Stimulated activated CD4-positive, alpha-beta T cell treated with anti-CD3 and anti-CD28 coated beads, Interleukin-2, amount 100 ng/mL, for 48 hours (primary cell): ENCODE measurements around the gene COL18A1.
A peak's percentile ranks its signal among the peaks of the same experiment; 100 is the strongest.
"Not testable (repeated sequence)": the region's sequence is repeated elsewhere in the genome, so short reads cannot be mapped to it uniquely, and the experiment has no call there.

Experiments
- DNase-seq, 2 donors: peaks; one replicate each; pipeline ENCODE4 v3.0.0-alpha.2; 2020

The COL18A1 gene

GRCh38 chr21:45550522-45551210 is 145.7 kb downstream of the COL18A1 start:
- DNase-seq: peak; percentile 47 to 56

DNA sequence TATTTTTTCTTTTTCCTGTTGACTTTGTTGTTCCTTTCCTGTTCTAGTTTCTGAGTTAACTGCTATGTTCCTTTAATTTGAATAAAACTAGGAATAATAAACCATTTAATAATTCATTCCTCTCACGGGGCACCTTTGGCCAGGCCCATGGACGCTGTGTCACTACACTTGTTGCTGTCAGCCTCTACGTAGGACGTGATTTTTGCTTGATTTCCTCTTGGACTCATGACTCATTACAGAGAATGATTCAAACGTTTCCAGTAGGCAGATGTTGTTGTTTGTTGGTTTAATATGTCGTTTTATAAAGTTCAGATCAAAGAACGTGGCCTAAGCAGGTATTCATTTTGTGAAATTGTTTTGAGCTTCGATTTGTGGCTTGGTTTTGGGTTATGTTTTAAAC is 146.4 kb downstream of the COL18A1 start:
- no peak for DNase-seq

DNA sequence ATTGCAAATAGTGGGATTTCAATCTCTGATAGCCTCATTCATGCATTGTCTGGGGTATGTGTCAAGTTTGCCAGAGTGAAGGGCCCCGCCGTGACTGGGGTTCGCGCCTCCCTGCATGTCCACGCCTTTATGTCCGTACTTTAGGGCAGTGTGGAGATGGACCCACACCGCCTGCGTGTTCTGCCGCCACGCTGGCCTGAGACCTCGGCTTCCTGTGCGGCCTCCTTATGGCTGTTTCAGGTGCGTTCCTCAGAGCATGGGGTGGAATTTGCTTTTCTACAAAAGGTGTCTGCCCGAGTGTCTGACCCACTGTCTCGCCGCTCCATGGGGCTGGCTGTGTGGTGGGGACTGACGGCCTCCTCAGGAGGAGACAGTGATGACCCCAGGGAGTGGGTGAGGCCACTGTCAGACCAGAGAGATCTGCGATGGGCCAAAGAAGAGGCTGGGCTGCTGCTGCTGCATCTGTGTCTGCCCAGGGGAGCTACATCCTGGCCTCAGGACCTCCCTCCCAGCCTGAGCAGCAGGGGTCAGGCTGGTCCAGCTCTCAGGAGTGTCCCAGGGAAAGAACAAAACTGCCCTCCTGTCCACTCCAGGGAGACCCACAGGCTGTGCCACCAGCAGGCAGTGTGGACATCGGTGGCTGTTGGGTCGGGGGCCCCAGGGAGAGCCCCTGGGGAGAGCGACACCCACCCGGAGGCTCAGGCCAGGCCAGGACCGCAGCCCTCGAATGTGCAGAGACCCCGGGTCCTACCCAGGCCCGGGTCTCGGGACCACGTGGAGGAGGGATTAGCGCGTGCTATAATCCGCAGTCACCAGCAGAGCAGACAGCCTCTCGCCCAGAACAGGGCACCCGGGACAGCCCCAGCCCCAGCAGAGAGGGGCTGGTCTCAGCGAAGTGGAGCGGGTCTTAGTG is 147.1 kb downstream of the COL18A1 start:
- no peak for DNase-seq

GRCh38 chr21:45552696-45553391 is 147.9 kb downstream of the COL18A1 start:
- no peak for DNase-seq

GRCh38 chr21:45554477-45555175 is 149.7 kb downstream of the COL18A1 start:
- DNase-seq: peak; percentile 91 to 94

DNA sequence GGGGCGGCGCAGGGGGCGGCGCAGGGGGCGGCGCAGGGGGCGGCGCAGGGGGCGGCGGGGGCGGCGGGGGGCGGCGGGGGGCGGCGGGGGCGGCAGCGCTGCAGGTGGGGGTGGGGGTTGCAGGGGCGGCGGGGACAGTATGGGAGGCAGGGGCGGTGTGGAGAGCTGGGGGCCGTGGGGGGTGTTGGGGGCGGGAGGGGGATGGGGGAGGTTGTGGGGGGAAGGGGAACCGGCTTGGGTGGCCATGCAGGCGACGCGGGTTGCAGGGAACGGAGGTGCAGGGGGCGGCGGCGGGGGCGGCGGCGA is 150.2 kb downstream of the COL18A1 start:
- DNase-seq: no peak

DNA sequence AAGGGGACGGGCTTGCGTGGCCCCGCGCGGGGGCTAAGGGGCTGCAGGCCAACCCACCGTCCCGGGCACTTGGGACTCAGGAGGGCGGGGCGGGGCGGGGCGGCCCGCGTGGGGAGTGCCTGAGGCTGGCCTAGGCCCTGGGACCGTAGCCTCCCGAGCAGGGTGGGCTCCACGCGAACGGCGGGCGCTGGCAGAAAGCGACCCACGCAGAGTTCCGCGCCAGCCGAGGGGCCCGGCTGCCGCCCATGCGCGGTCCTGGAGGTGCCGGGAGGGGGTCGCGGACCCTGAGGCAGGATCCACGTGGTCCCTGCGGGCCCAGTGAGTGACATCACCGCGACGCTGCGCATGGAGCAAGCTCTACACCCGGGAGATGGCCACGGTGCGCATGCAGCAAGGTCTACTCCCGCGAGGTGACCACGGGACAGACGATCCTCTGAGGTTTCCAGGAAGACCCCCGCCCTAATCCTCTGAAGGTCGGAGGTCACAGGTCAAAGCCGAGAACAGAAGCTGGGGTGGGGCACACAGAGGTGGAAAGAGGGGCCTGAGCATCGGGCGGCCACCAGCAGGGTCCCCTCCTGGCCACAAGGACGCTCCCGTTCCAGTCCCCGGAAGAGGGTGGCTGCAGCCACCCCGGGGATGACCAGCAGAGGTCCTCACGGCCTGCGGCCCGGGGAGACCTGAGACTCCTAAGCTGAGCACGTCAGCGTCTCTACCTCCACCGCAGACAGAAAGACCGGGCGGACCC is 150.8 kb downstream of the COL18A1 start:
- peak in 1 of 2 donors; percentile 63 for DNase-seq

DNA sequence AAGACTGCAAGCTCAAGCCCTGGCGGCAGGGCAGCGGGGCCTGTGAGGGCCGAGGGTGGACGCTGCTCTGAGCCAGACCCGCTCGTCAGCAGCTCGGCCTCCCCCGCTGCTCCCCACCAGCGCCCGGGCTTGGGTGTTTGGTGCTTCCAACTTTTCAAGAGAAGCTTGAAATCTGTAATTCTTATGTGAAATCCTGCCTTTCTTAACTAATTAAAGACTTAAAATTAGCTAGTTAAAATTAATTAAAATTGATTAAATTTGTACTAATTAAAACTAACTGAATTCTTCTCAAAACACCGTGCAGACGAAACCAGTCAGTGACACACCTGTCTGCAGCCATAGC is 151.3 kb downstream of the COL18A1 start:
- DNase-seq: no peak

DNA sequence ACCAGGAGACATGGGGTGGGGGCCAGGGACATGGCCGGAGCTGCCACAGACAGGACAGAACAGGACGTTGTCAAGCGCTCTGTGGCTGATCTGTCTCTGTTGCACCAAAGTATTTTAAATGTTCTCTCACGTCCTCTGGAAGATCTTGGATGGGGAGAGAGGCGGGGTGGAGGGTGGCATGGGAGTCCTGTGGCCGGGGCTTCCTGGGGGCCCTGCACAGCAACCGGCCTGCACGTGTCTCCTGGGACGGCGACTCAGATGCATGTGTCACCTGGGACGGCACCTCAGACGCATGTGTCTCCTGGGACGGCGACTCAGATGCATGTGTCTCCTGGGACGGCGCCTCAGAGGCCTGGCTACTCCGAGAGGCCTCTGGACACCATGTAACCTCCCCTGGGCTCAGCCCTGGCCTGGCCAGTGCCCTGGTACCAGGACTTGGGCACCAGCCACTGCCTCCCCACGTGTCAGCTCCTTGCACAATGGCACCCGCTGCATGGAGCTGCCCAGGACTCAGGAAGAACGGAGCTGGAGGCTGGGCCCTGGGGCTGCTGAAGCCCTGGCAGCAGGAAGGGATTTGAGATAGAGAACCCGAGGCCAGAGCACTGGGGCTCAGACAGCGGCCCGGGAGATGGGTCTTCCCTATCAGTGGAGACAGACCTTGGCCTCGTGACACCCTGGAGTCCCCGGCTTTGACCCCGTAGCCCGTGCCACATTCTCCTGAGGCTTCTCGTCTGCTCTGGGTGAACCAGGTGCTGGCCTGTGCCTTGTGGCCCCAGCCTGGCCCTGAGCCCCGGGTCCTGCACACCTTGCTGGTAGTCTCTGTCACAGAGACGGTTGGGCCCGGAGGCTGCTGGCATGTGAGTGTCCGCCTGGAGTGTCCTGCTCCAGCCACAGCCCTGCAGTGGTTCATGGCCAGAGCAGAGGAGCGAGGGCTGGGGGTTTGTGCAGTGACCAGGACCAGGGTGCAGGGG is 152.0 kb downstream of the COL18A1 start:
- DNase-seq: no peak

GRCh38 chr21:45557616-45558043 is 152.7 kb downstream of the COL18A1 start:
- DNase-seq: no peak

DNA sequence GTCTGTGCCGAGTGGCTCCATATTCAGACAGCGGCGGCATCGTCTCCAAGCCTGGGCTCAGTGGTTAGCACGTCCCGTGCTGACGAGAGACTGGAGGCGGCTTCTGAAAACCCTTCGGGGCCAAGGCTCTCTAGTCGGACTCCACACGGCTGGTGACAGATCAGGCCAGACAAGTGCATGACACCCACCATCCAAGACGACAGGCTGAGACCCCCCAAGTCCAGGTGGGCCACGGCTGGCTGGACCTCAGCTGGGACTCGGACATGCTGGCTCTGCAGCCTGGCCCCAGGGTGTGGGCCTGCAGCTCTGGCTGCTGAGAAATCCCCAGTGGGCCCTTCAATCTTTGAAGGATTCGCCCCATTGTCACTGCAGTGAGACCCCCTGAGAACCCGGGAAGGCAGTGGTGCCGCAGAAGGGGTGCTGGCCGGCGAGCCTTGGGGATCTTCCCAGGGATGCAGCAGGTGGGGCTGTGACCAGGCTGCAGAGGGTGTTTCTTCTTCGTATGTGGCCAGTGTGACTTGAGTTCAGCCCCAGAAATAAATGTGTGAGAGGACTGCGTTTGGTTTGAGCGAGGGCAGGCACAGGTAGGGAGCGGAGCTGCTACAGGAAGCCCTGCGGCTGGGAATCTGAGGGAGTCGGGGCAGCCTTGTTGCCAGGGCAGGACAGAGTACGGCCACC is 153.2 kb downstream of the COL18A1 start:
- no peak for DNase-seq

DNA sequence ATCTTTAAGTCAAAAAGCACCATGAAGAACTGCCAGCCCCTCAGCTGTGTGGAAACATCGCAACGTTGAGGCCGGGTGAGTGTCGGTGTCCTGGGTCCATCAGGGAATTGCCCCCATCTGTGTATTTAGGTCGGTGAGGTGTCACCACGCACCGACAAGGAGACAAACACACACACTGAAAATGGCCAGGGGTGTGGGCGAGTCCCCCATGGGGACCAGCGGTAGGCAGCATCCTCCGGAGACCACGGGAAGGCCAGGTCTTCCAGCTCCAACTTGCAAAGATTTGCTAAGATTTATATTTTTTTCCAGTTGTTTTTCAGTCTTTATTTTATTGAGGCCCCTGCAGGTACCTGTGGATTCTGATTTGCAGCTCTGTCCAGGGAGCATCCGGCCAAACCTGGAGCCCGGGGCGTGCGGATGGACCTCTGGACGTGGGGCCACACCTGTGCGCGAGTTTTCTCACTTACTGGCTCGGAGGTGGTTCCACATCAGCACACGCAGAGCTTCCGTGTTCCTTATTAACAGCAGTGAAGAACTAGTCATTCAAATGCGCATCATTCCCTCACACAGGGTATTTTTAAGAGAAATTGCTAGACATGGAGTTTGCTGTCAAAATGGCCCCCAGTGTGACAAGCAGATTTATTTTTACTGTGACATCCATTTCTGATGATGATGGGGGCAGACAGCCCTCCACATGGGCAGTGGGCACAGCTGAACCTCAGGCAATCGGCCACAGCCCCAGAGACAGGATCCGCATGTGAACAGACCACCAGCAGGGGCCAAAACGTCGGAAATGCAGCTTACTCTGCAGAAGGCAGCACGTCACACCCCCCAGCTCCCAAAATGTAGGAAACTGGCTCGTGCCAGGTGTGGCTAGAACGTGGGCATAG is 154.5 kb downstream of the COL18A1 start:
- no peak for DNase-seq

- DNase-seq: no peak
These were observed 155.4 kb downstream of the COL18A1 start for GRCh38 chr21:45560106-45561021.

- not testable (repeated sequence) for DNase-seq
These were observed 156.3 kb downstream of the COL18A1 start for GRCh38 chr21:45561241-45561640.

- DNase-seq: no peak
These were observed 157.4 kb downstream of the COL18A1 start for GRCh38 chr21:45562402-45562801.

GRCh38 chr21:45562965-45563364 is 158.0 kb downstream of the COL18A1 start:
- DNase-seq: no peak
